ENCODE data around the gene SH3BP4.

SH3BP4 gene

GRCh38 chr2:234945339-234945873 is 6.4 kb upstream of the SH3BP4 start:
- DNase-seq (ENCODE audit: low read depth in 2 of 2) = no peak

- no peak for DNase-seq (ENCODE audit: low read depth in 2 of 2)
Observed at GRCh38 chr2:234947556-234947955, 4.3 kb upstream of the SH3BP4 start.

- no peak for DNase-seq (ENCODE audit: low read depth in 2 of 2)
Observed at GRCh38 chr2:234949762-234950434, 1.9 kb upstream of the SH3BP4 start.

GRCh38 chr2:234950435-234950729 is 1.4 kb upstream of the SH3BP4 start:
- DNase-seq (ENCODE audit: low read depth in 2 of 2) = no peak

GRCh38 chr2:234950730-234951663 is 820 bp upstream of the SH3BP4 start:
- DNase-seq (ENCODE audit: low read depth in 2 of 2) = no peak

GRCh38 chr2:234952270-234953115 is 676 bp downstream of the SH3BP4 start:
- no peak for DNase-seq (ENCODE audit: low read depth in 2 of 2)

- DNase-seq (ENCODE audit: low read depth in 2 of 2) = no peak
Observed at GRCh38 chr2:234953116-234954031, 1.6 kb downstream of the SH3BP4 start.

GRCh38 chr2:234954551-234954992 is 2.8 kb downstream of the SH3BP4 start:
- DNase-seq (ENCODE audit: low read depth in 2 of 2) = no peak

GRCh38 chr2:234955091-234955591 is 3.3 kb downstream of the SH3BP4 start:
- DNase-seq (ENCODE audit: low read depth in 2 of 2) = no peak

- DNase-seq (ENCODE audit: low read depth in 2 of 2) = no peak
Observed at GRCh38 chr2:234955971-234956509, 4.2 kb downstream of the SH3BP4 start.

GRCh38 chr2:234957834-234958135 is 6.0 kb downstream of the SH3BP4 start:
- no peak for DNase-seq (ENCODE audit: low read depth in 2 of 2)

GRCh38 chr2:234958311-234958710 is 6.5 kb downstream of the SH3BP4 start:
- DNase-seq (ENCODE audit: low read depth in 2 of 2) = no peak

GRCh38 chr2:234958746-234959395 is 7.1 kb downstream of the SH3BP4 start:
- DNase-seq (ENCODE audit: low read depth in 2 of 2) = no peak

GRCh38 chr2:234960175-234961088 is 8.6 kb downstream of the SH3BP4 start:
- no peak for DNase-seq (ENCODE audit: low read depth in 2 of 2)

- no peak for DNase-seq (ENCODE audit: low read depth in 2 of 2)
Observed at GRCh38 chr2:234961784-234962183, 10.0 kb downstream of the SH3BP4 start.

- DNase-seq (ENCODE audit: low read depth in 2 of 2) = no peak
Observed at GRCh38 chr2:234963773-234964615, 12.2 kb downstream of the SH3BP4 start.

- DNase-seq (ENCODE audit: low read depth in 2 of 2) = no peak
Observed at GRCh38 chr2:234964631-234965461, 13.0 kb downstream of the SH3BP4 start.
